Mesenchymal stem cell (in vitro differentiated cells and primary cell): ENCODE data around the gene CBARP.

Experiments
- DNase-seq: peaks from one replicate; pipeline ENCODE4 v3.0.0-alpha.2; 2013
- H2AFZ ChIP-seq: one replicate; pipeline ENCODE4 v1.6.1; 2013; ENCODE audit warnings: low read depth, mild to moderate bottlenecking, control low read depth, inconsistent platforms, low read length, moderate library complexity
- H2AK5ac ChIP-seq: 2 replicates; pipeline ENCODE4 v1.6.1; 2013; ENCODE audit warnings: low read length, moderate library complexity, mild to moderate bottlenecking, inconsistent platforms; ENCODE audit not compliant: severe bottlenecking
- H2BK120ac ChIP-seq: one replicate; pipeline ENCODE4 v1.6.1; 2013; ENCODE audit warnings: low read depth, mild to moderate bottlenecking, inconsistent platforms, low read length, moderate library complexity
- H2BK12ac ChIP-seq, 2 experiments: one replicate each; pipeline ENCODE4 v1.6.1; 2013; ENCODE audit warnings: inconsistent platforms in 2 of 2, low read length in 2 of 2, mild to moderate bottlenecking in 2 of 2, moderate library complexity in 2 of 2, control low read depth in 1 of 2
- H2BK15ac ChIP-seq: one replicate; pipeline ENCODE4 v1.6.1; 2013; ENCODE audit warnings: mild to moderate bottlenecking, low read depth, inconsistent platforms; ENCODE audit not compliant: poor library complexity, severe bottlenecking
- H2BK5ac ChIP-seq: 2 replicates; pipeline ENCODE4 v1.6.1; 2013; ENCODE audit warnings: low read depth, mild to moderate bottlenecking, low read length, control low read depth, inconsistent platforms; ENCODE audit not compliant: poor library complexity, severe bottlenecking
- H3K14ac ChIP-seq, 2 experiments: one replicate each; pipeline ENCODE4 v1.6.1; 2013; ENCODE audit warnings: inconsistent platforms in 2 of 2, low read length in 2 of 2, control low read depth in 1 of 2, mild to moderate bottlenecking in 1 of 2, moderate library complexity in 1 of 2
- H3K18ac ChIP-seq, 2 experiments: one replicate each; pipeline ENCODE4 v1.6.1; 2013; ENCODE audit warnings: inconsistent platforms in 2 of 2, low read length in 2 of 2, control low read depth in 1 of 2, low read depth in 1 of 2, mild to moderate bottlenecking in 1 of 2
- H3K23ac ChIP-seq, 2 experiments: one replicate each; pipeline ENCODE4 v1.6.1; 2013; ENCODE audit warnings: inconsistent platforms in 2 of 2, low read length in 2 of 2, mild to moderate bottlenecking in 2 of 2, moderate library complexity in 2 of 2, control low read depth in 1 of 2
- H3K27ac ChIP-seq: 2 replicates; pipeline ENCODE4 v1.5.1; 2013; ENCODE audit warnings: mild to moderate bottlenecking, moderate library complexity, low read length, control low read depth, inconsistent platforms; ENCODE audit not compliant: poor library complexity, severe bottlenecking
- H3K27me3 ChIP-seq, 2 experiments: 2 replicates each; pipeline versions ENCODE4 v1.6.1 to v1.7.0; 2013; ENCODE audit warnings: low read length in 2 of 2, mild to moderate bottlenecking in 2 of 2, moderate library complexity in 2 of 2, control low read depth in 1 of 2, inconsistent platforms in 1 of 2; ENCODE audit not compliant: control insufficient read depth in 1 of 2, insufficient read depth in 1 of 2
- H3K36me3 ChIP-seq, 2 experiments: 2 replicates each; pipeline versions ENCODE4 v1.6.1 to v1.7.0; 2013; ENCODE audit warnings: low read length in 2 of 2, control low read depth in 1 of 2, inconsistent platforms in 1 of 2, low read depth in 1 of 2, mild to moderate bottlenecking in 1 of 2; ENCODE audit not compliant: insufficient read depth in 2 of 2, control insufficient read depth in 1 of 2
- H3K4ac ChIP-seq, 2 experiments: one replicate each; pipeline ENCODE4 v1.6.1; 2013; ENCODE audit warnings: inconsistent platforms in 2 of 2, low read length in 2 of 2, mild to moderate bottlenecking in 2 of 2, moderate library complexity in 2 of 2, control low read depth in 1 of 2, low read depth in 1 of 2
- H3K4me1 ChIP-seq: 2 replicates; pipeline ENCODE4 v1.6.1; 2013; ENCODE audit warnings: low read depth, low read length, control low read depth; ENCODE audit not compliant: control insufficient read depth, insufficient read depth
- H3K4me2 ChIP-seq: 2 replicates; pipeline ENCODE4 v1.6.1; 2013; ENCODE audit warnings: low read length, mild to moderate bottlenecking, inconsistent platforms; ENCODE audit not compliant: poor library complexity, severe bottlenecking
- H3K4me3 ChIP-seq, 2 experiments: 2 replicates each; pipeline versions ENCODE4 v1.5.1 to v1.7.0; 2013; ENCODE audit warnings: low read length in 2 of 2, mild to moderate bottlenecking in 2 of 2, control low read depth in 1 of 2, low read depth in 1 of 2; ENCODE audit not compliant: insufficient read depth in 1 of 2
- H3K79me1 ChIP-seq: replicated peaks from 2 replicates; pipeline ENCODE4 v1.6.1; 2013; ENCODE audit warnings: mild to moderate bottlenecking, control low read depth, low read length, inconsistent platforms; ENCODE audit not compliant: poor library complexity, severe bottlenecking
- H3K9ac ChIP-seq: 2 replicates; pipeline ENCODE4 v1.7.0; 2013; ENCODE audit warnings: mild to moderate bottlenecking, low read length, moderate library complexity
- H3K9me3 ChIP-seq: 2 replicates; pipeline ENCODE4 v1.7.0; 2013; ENCODE audit warnings: mild to moderate bottlenecking, low read length; ENCODE audit not compliant: control insufficient read depth
- H4K8ac ChIP-seq: one replicate; pipeline ENCODE4 v1.6.1; 2013; ENCODE audit warnings: inconsistent platforms, mild to moderate bottlenecking, low read length, moderate library complexity
- H4K91ac ChIP-seq: one replicate; pipeline ENCODE4 v1.6.1; 2013; ENCODE audit warnings: mild to moderate bottlenecking, low read length, inconsistent platforms
- WGBS: methylation state at CpG from one replicate; pipeline ENCODE4 v1.1.7; 2013; ENCODE audit warnings: mixed read lengths; 5-methylcytosine and 5-hydroxymethylcytosine counted together

CBARP gene

DNA sequence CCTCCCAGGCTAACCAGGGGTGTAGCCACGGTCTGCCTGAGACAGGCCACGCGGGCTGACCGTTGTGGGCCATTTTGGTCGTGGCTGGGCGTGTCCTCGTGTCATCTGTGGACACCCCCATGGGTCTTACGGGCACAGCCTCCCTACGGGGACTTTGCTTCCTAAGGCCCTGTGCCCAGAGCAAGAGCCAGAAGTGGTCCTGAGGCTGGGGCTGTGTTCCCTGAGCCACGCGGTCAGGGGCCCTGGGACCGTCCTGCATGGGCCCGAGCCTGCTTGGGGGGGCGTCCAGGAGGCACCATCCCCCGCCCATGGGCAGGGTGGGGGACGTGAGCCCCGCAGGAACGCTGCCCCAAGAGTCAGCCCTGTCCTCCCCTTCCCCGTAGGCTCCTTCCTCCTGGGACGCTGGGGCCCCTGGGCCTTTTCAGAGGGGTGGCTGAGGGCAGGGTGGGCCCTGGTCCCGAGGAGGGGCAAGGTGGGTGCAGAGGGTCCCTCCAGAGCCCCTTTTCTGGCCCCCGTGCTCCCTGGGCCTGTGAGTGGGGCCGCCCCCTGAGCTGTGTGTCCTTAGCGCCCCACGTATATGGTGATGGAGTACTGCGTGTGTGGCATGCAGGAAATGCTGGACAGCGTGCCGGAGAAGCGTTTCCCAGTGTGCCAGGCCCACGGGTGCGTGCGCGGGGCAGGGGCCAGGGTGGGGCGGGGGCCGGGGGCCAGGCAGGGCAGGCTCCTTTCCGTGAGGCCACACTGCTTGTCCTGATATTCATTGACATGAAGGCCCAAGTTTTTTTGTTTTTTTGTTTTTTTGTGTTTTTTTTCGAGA, 18.8 kb downstream of the CBARP start:
- Histone ChIP-seq H3K14ac (no peak overlapping the region), H3K4me3 (no peak overlapping the region), H2BK120ac (peak overlapping the region; percentile 35), H4K91ac (peak overlapping the region; percentile 58), H3K79me1 (peaks cover 36% of the 10 kb centered on the region), H3K18ac (peak overlapping the region in 1 of 2 experiments; percentile 37), H3K4me2 (no peak overlapping the region), H2BK5ac (no peak overlapping the region), H2BK12ac (peak overlapping the region in 1 of 2 experiments; percentile 10), H3K23ac (no peak overlapping the region), H4K8ac (no peak overlapping the region), H3K4me1 (peaks cover 47% of the 10 kb centered on the region), H2AK5ac (no peak overlapping the region), H3K27ac (no peak overlapping the region), H3K27me3 (no peaks in the 10 kb centered on the region), H2BK15ac (no peak overlapping the region), H3K4ac (no peak overlapping the region), H3K9ac (no peak overlapping the region), H3K9me3 (no peaks in the 10 kb centered on the region), H3K36me3 (peaks cover 29 to 77% of the 10 kb centered on the region in 2 experiments), H2AFZ (no peak overlapping the region)
- 94% methylated on average over 37 of the region's 37 CpGs for WGBS
- DNase-seq: no peak

DNA sequence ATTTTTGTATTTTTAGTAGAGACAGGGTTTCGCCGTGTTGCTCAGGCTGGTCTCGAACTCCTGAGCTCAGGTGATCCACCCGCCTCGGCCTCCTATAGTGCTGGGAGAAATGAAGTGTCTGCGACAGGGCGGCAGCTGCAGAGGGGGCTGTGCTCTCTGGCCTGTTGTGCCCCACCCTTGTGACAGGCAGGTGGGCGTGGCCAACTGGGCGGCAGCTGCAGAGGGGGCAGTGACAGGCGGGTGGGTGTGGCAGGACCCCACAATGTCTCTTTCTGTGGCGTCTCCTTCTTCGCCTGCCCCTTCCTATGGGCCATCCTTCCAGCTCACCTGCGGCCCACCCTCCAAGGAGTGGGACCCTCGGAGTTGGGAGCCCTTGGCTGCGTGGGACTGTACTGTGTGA, 20.4 kb downstream of the CBARP start:
- Histone ChIP-seq H3K79me1 (peaks cover 24% of the 10 kb centered on the region), H2BK5ac (no peak overlapping the region), H2BK12ac (peak overlapping the region in 1 of 2 experiments; percentile 24), H3K9me3 (no peaks in the 10 kb centered on the region), H3K9ac (no peak overlapping the region), H2AK5ac (no peak overlapping the region), H3K4me2 (no peak overlapping the region), H3K4me1 (peaks cover 41% of the 10 kb centered on the region), H3K27me3 (no peaks in the 10 kb centered on the region), H3K14ac (no peak overlapping the region), H3K36me3 (peaks cover 19 to 66% of the 10 kb centered on the region in 2 experiments), H3K18ac (no peak overlapping the region), H2AFZ (no peak overlapping the region), H4K91ac (no peak overlapping the region), H3K4me3 (no peak overlapping the region), H4K8ac (no peak overlapping the region), H2BK15ac (no peak overlapping the region), H3K4ac (no peak overlapping the region), H3K27ac (no peak overlapping the region), H3K23ac (no peak overlapping the region), H2BK120ac (no peak overlapping the region)
- DNase-seq: no peak
- WGBS: 89% methylated on average over 15 of the region's 15 CpGs

DNA sequence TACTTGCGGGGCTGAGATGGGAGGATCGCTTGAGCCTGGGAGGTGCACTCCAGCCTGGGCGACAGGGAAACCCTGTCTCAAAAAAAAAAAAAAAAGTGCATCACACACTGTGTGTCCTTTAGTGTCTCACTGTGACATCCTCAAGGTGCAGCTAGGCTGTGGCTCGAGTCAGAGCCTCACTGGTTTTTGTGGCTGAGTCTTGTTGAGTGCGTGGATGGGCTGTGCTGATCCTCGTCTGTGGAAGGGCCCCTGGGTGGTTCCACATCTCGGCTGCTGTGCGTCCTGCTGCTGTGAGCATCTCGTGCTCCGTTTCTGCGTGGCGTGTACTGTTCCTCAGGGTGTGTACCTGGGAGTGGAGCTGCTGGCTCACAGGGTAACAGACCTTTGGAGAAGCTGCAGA, 21.0 kb downstream of the CBARP start:
- Histone ChIP-seq H3K4ac (peak overlapping the region in 1 of 2 experiments; percentile 20), H2AK5ac (peak overlapping the region; percentile 72), H2BK120ac (no peak overlapping the region), H3K23ac (peak overlapping the region in 1 of 2 experiments; percentile 65), H3K18ac (no peak overlapping the region), H3K9me3 (no peaks in the 10 kb centered on the region), H2AFZ (no peak overlapping the region), H2BK5ac (peak overlapping the region; percentile 53), H3K36me3 (peaks cover 19 to 62% of the 10 kb centered on the region in 2 experiments), H3K27ac (peak overlapping the region; percentile 62), H3K79me1 (peaks cover 18% of the 10 kb centered on the region), H3K4me2 (no peak overlapping the region), H4K8ac (no peak overlapping the region), H3K9ac (no peak overlapping the region), H2BK12ac (peak overlapping the region in 1 of 2 experiments; percentile 33), H3K14ac (no peak overlapping the region), H2BK15ac (no peak overlapping the region), H3K4me1 (peaks cover 46% of the 10 kb centered on the region), H3K4me3 (no peak overlapping the region), H4K91ac (no peak overlapping the region), H3K27me3 (no peaks in the 10 kb centered on the region)
- no peak for DNase-seq
- 95% methylated on average over 12 of the region's 12 CpGs for WGBS

DNA sequence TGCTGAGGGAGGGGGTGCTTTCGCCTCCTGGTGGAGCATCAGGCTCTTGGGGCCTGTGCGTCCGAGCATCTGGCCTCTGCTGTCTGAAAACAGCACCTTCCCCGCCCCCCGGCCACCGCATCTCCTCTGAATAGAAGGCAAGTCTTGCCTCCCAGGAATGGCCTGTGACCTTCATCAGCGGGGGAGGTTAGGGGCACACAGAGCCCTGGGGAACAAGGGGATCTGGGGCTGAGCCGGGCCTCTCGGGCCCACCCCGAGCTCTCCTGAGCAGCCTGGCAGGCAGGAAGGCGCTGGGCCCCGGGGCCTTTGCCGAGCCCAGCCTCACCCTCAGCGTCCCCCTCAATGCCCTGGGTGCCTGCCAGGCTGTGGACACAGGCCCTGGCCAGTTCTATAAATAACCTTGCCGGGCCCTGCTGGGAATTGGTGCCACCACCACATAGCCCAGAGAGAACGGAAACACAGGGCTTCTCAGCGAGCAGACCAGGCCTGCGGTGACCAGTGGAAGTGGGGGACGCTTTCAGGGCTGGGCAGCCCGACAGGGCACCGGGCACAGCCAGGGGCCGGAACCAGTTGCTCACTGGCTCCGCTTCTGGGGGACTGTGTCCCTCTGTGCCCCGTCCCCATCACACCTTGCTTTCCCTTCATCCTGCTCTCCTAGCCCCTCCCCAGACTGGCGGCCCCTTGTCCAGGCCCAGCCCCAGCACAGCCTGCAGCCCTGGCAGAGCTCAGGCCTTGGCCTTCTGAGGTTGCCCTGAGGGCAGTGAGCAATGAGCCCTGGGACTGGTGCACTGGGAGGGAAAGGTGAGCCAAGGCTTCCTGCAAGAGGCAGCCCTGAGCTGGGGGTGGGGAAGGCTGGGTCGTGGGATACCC, 22.7 kb downstream of the CBARP start:
- Histone ChIP-seq H3K27ac (peak overlapping the region; percentile 76), H3K4me2 (no peak overlapping the region), H4K8ac (no peak overlapping the region), H3K4ac (peak overlapping the region; percentile 10 to 80), H2BK5ac (peak overlapping the region; percentile 36), H4K91ac (peak overlapping the region; percentile 78), H2BK120ac (no peak overlapping the region), H3K79me1 (peaks cover 4% of the 10 kb centered on the region), H2AFZ (no peak overlapping the region), H3K36me3 (peaks cover 6 to 57% of the 10 kb centered on the region in 2 experiments), H3K14ac (peak overlapping the region in 1 of 2 experiments; percentile 68), H2BK12ac (peak overlapping the region in 1 of 2 experiments; percentile 79), H2AK5ac (peak overlapping the region; percentile 91), H3K18ac (peak overlapping the region in 1 of 2 experiments; percentile 76), H3K9ac (no peak overlapping the region), H3K23ac (peak overlapping the region in 1 of 2 experiments; percentile 66), H3K27me3 (no peaks in the 10 kb centered on the region), H2BK15ac (peak overlapping the region; percentile 36), H3K4me3 (no peak overlapping the region), H3K9me3 (no peaks in the 10 kb centered on the region), H3K4me1 (peaks cover 53% of the 10 kb centered on the region)
- 93% methylated on average over 26 of the region's 26 CpGs for WGBS
- no peak for DNase-seq
